OCI-LY1 (cell line): ENCODE results near the gene PDE6B.

Source experiments
- H2AFZ ChIP-seq: fragments of 200-600 bp; sonication (generic), shearing (Covaris generic); 2 replicates; pipeline ENCODE4 v1.6.0; 2014; ENCODE audit warnings: antibody characterized with exemption, mild to moderate bottlenecking, low read length
- H3F3A ChIP-seq: fragments of 200-600 bp; sonication (generic), shearing (Covaris generic); 2 replicates; pipeline ENCODE4 v1.6.0; 2014; ENCODE audit warnings: mild to moderate bottlenecking, antibody characterized with exemption, low read length, moderate library complexity; ENCODE audit not compliant: insufficient read depth
- H3K27ac ChIP-seq: fragments of 200-600 bp; sonication (generic); 2 replicates; pipeline ENCODE4 v1.5.1; 2014; ENCODE audit warnings: low read length, mixed run types, mild to moderate bottlenecking, low read depth; ENCODE audit not compliant: poor library complexity, severe bottlenecking
- H3K27me3 ChIP-seq: fragments of 200-600 bp; sonication (generic); 2 replicates; pipeline ENCODE4 v1.6.0; 2014; ENCODE audit warnings: antibody characterized with exemption, mild to moderate bottlenecking, low read length, moderate library complexity; ENCODE audit not compliant: insufficient read depth
- H3K36me3 ChIP-seq: fragments of 200-600 bp; sonication (generic); 2 replicates; pipeline ENCODE4 v1.6.1; 2014; ENCODE audit warnings: mild to moderate bottlenecking, antibody characterized with exemption, low read length, moderate library complexity, mixed read lengths; ENCODE audit not compliant: insufficient read depth
- H3K4me1 ChIP-seq: fragments of 200-600 bp; sonication (generic); 2 replicates; pipeline ENCODE4 v1.5.1; 2014; ENCODE audit warnings: mild to moderate bottlenecking, low read length, moderate library complexity; ENCODE audit not compliant: insufficient read depth, severe bottlenecking
- H3K4me2 ChIP-seq: fragments of 200-600 bp; sonication (generic), shearing (Covaris generic); 2 replicates; pipeline ENCODE4 v1.6.1; 2014; ENCODE audit warnings: low read length
- H3K4me3 ChIP-seq: fragments of 200-600 bp; sonication (generic); 2 replicates; pipeline ENCODE4 v1.5.1; 2014; ENCODE audit warnings: low read length, low read depth, mild to moderate bottlenecking, mixed read lengths; ENCODE audit not compliant: poor library complexity, severe bottlenecking
- H3K79me2 ChIP-seq: fragments of 200-600 bp; shearing (Covaris generic); 2 replicates; pipeline ENCODE4 v1.6.1; 2016; ENCODE audit warnings: mixed run types, low read length, mixed read lengths; ENCODE audit not compliant: insufficient read depth
- H3K9ac ChIP-seq: fragments of 200-600 bp; sonication (generic), shearing (Covaris generic); 2 replicates; pipeline ENCODE4 v1.6.1; 2014; ENCODE audit warnings: mild to moderate bottlenecking, low read length, mixed read lengths
- H3K9me2 ChIP-seq: fragments of 200-600 bp; sonication (generic), shearing (Covaris generic); 2 replicates; pipeline ENCODE4 v1.6.1; 2014; ENCODE audit warnings: low read depth, mild to moderate bottlenecking, low read length, mixed read lengths
- H3K9me3 ChIP-seq: fragments of 200-600 bp; shearing (Covaris generic); 2 replicates; pipeline ENCODE4 v1.6.1; 2014; ENCODE audit warnings: low read length, mixed read lengths
- H4K20me1 ChIP-seq: fragments of 200-600 bp; sonication (generic), shearing (Covaris generic); 2 replicates; pipeline ENCODE4 v1.6.0; 2016; ENCODE audit warnings: mild to moderate bottlenecking, low read length; ENCODE audit not compliant: insufficient read depth
- CTCF ChIP-seq: fragments of 200-600 bp; sonication (generic), shearing (Covaris generic); IDR thresholded peaks from 2 replicates; pipeline ENCODE4 v1.5.1; 2017; ENCODE audit warnings: mild to moderate bottlenecking, antibody characterized with exemption, low read length, moderate library complexity, mixed read lengths
- EZH2 ChIP-seq: fragments of 200-600 bp; sonication (generic), shearing (Covaris generic); IDR thresholded peaks from 2 replicates; pipeline ENCODE4 v1.8.0; 2017; ENCODE audit warnings: borderline replicate concordance, mixed run types, mild to moderate bottlenecking, antibody characterized with exemption, low read length, moderate library complexity, mixed read lengths

Gene PDE6B

GRCh38 chr4:624705-625590 lies at the start of gene PDE6B:
PDE6B (plus strand) TSS chr4:625573; CDS start chr4:625627, 54 bp downstream.
- no peaks in the 10 kb centered on the region for H3K4me1 ChIP-seq
- no peaks in the 10 kb centered on the region for H3F3A ChIP-seq
- H3K4me2 ChIP-seq = no peak within 1 kb of the TSS
- H4K20me1 ChIP-seq = no peaks in the 10 kb centered on the region
- H3K27me3 ChIP-seq = no peaks in the 10 kb centered on the region
- TF ChIP-seq EZH2 = no peak
- no peak for TF ChIP-seq CTCF
- no peak within 1 kb of the TSS for H2AFZ ChIP-seq
- H3K36me3 ChIP-seq = no peaks in the 10 kb centered on the region
- H3K9ac ChIP-seq = no peak within 1 kb of the TSS
- H3K27ac ChIP-seq = no peak within 1 kb of the TSS
- no peak within 1 kb of the TSS for H3K4me3 ChIP-seq
- no peaks in the 10 kb centered on the region for H3K9me3 ChIP-seq
- no peaks in the 10 kb centered on the region for H3K9me2 ChIP-seq
- H3K79me2 ChIP-seq = no peaks in the 10 kb centered on the region

GRCh38 chr4:576245-576821 lies 49.0 kb upstream of the PDE6B start, which contains the start of gene TMEM271:
TMEM271 (minus strand) TSS chr4:576295; CDS start chr4:576062, 233 bp downstream.
- Histone ChIP-seq H3K4me1 (no peaks in the 10 kb centered on the region), H3K27me3 (no peaks in the 10 kb centered on the region), H3K4me3 (no peak within 1 kb of the TSS), H3F3A (no peaks in the 10 kb centered on the region), H4K20me1 (no peaks in the 10 kb centered on the region), H3K4me2 (no peak within 1 kb of the TSS), H3K36me3 (no peaks in the 10 kb centered on the region), H3K27ac (no peak within 1 kb of the TSS), H3K9me2 (no peaks in the 10 kb centered on the region), H3K9ac (no peak within 1 kb of the TSS), H2AFZ (no peak within 1 kb of the TSS), H3K79me2 (no peaks in the 10 kb centered on the region), H3K9me3 (no peaks in the 10 kb centered on the region)
- TF ChIP-seq EZH2 = no peak
- TF ChIP-seq CTCF = no peak

GRCh38 chr4:576991-577498 lies 48.3 kb upstream of the PDE6B start:
- Histone ChIP-seq H3K36me3 (no peaks in the 10 kb centered on the region), H3F3A (no peaks in the 10 kb centered on the region), H4K20me1 (no peaks in the 10 kb centered on the region), H3K27me3 (no peaks in the 10 kb centered on the region), H3K4me2 (no peak overlapping the region), H3K4me1 (no peaks in the 10 kb centered on the region), H2AFZ (no peak overlapping the region), H3K4me3 (no peak overlapping the region), H3K27ac (no peak overlapping the region), H3K9me2 (no peaks in the 10 kb centered on the region), H3K9ac (no peak overlapping the region), H3K9me3 (no peaks in the 10 kb centered on the region), H3K79me2 (no peaks in the 10 kb centered on the region)
- TF ChIP-seq CTCF (no peak), EZH2 (no peak)
